Tibial artery (tissue), 4 donors: ENCODE data around the gene C1QTNF2.

Experiments used
- DNase-seq, 2 donors: peaks; one replicate each; pipeline ENCODE4 v3.0.0-alpha.2; 2019
- H3K27ac ChIP-seq, 2 donors: fragments of 200-600 bp; sonication (generic) in 1 of 2; 1 replicate in 1 of 2; 2 replicates in 1 of 2; pipeline ENCODE4 v1.5.1; 2018 to 2019; ENCODE audit warnings: mild to moderate bottlenecking in 1 of 2
- H3K27me3 ChIP-seq, 2 donors: fragments of 200-600 bp; sonication (generic) in 1 of 2; one replicate each; pipeline versions ENCODE4 v1.5.1 to v1.6.0; 2016 to 2019
- H3K36me3 ChIP-seq, 3 donors: fragments of 200-600 bp; sonication (generic) in 2 of 3; one replicate each; pipeline ENCODE4 v1.5.1; 2016 to 2019; ENCODE audit warnings: mild to moderate bottlenecking in 2 of 3
- H3K4me1 ChIP-seq, 4 donors: fragments of 200-600 bp; sonication (generic) in 2 of 4; 1 replicate in 3 of 4; 2 replicates in 1 of 4; pipeline ENCODE4 v1.5.1; 2016 to 2019
- H3K4me3 ChIP-seq, 2 donors: fragments of 200-600 bp; sonication (generic) in 1 of 2; 1 replicate in 1 of 2; 2 replicates in 1 of 2; pipeline ENCODE4 v1.5.1; 2018 to 2019; ENCODE audit warnings: mild to moderate bottlenecking in 2 of 2
- H3K9me3 ChIP-seq, 3 donors: fragments of 200-600 bp; sonication (generic) in 1 of 3; one replicate each; pipeline ENCODE4 v1.5.1; 2016 to 2019
- intact Hi-C: fragments of 100-400 bp; cut with DNase I; formaldehyde crosslinking; loops from one replicate; pipeline ENCODE4 v1.15.0; 2023; ENCODE audit warnings: low total_unique reads
- TF ChIP-seq, protein P1 (sequence below), 2 experiments: fragments of 200-600 bp in 1 of 2; fragments of 450-650 bp in 1 of 2; IDR thresholded peaks; one replicate each; pipeline ENCODE4 v1.5.1; 2017 to 2019; ENCODE audit warnings: antibody characterized with exemption in 2 of 2, mild to moderate bottlenecking in 1 of 2, moderate library complexity in 1 of 2

The C1QTNF2 gene

DNA sequence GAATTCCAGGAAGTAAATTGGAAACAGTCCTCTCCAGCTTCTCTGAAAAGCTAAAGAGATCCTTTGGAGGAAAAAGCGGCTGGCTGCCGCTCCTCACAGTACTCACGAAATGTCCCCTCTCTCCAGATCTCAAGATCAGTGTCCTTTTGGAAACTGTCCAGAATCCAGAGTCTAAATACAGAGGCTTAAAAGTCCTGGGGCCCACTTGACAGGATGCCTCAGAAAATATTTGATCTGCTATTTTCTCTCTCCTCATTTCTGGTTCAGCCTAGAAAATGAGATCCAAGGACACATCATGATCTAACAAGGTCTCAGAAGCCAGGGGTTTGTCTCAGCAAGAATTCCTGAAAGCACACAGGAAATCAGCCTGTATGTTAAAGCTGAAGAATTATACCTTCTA is 7.2 kb downstream of the C1QTNF2 start:
- Histone ChIP-seq H3K36me3 (no peaks in the 10 kb centered on the region), H3K27me3 (no peaks in the 10 kb centered on the region), H3K27ac (peak overlapping the region; percentile 77), H3K4me1 (peaks cover 0 to 52% (median 38%) of the 10 kb centered on the region in 4 donors), H3K9me3 (no peaks in the 10 kb centered on the region), H3K4me3 (no peak overlapping the region)
- intact Hi-C loops, result no loop called here
- DNase-seq, result no peak
- TF ChIP-seq, protein P1, sequence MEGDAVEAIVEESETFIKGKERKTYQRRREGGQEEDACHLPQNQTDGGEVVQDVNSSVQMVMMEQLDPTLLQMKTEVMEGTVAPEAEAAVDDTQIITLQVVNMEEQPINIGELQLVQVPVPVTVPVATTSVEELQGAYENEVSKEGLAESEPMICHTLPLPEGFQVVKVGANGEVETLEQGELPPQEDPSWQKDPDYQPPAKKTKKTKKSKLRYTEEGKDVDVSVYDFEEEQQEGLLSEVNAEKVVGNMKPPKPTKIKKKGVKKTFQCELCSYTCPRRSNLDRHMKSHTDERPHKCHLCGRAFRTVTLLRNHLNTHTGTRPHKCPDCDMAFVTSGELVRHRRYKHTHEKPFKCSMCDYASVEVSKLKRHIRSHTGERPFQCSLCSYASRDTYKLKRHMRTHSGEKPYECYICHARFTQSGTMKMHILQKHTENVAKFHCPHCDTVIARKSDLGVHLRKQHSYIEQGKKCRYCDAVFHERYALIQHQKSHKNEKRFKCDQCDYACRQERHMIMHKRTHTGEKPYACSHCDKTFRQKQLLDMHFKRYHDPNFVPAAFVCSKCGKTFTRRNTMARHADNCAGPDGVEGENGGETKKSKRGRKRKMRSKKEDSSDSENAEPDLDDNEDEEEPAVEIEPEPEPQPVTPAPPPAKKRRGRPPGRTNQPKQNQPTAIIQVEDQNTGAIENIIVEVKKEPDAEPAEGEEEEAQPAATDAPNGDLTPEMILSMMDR (IDR thresholded peaks at IDR 0.05), result no peak

DNA sequence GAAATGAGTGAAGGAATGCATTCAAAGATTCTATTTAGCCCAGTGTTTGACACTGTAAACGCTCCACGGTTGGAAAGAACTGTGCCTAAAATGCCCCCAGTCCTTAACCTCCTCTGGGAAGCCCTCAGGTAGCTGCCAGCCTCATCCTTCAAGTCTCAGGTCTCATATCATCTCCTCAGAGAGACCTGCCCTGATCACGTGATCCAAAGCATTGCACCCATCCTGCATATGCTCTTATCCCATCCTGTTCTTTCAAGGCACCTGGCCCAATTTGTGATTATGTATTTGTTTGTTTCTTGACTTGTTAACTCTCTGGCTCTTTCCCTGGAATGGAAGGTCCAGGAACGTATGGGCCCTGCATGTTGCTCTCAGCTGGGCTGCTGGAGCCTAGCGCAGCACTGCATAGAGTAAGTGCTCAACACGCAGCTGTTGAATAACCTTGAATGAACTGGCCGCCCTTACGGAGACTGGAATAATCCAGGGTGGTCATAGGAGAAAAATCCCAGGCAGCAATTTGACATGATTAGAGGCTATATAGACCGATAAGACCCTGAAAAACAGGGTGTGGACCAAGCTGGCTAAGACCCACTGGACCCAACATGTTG is 8.7 kb downstream of the C1QTNF2 start:
- TF ChIP-seq, protein P1 (IDR thresholded peaks at IDR 0.05), result no peak
- intact Hi-C loops, result no loop called here
- Histone ChIP-seq H3K36me3 (no peaks in the 10 kb centered on the region), H3K9me3 (no peaks in the 10 kb centered on the region), H3K27me3 (no peaks in the 10 kb centered on the region), H3K27ac (peak overlapping the region; percentile 77), H3K4me1 (peaks cover 0 to 67% (median 50%) of the 10 kb centered on the region in 4 donors), H3K4me3 (no peak overlapping the region)
- no peak for DNase-seq

DNA sequence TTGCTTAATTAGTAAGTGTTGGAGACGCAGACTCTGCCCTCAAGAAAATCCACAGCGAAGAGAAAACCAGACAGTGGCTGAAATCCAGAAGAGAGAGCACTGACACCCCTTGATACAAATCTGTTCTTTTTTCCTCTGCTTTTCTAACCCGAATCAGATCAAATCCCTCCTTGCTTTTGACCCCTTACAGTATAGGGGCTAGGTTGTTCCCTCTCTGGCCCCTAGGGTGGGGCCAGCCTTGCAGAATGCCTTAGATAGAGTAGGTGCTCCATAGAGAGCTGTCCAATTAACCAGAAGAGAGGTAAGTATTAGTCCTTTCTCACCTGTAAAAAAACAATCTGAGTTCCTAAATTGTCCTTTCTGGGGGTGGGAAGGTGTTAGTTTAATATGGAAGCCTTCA is 10.1 kb downstream of the C1QTNF2 start:
- no peak for DNase-seq
- Histone ChIP-seq H3K4me3 (no peak overlapping the region), H3K9me3 (no peaks in the 10 kb centered on the region), H3K27me3 (no peaks in the 10 kb centered on the region), H3K4me1 (peaks cover 0 to 74% (median 53%) of the 10 kb centered on the region in 4 donors), H3K36me3 (no peaks in the 10 kb centered on the region), H3K27ac (peak overlapping the region; percentile 73 to 95)
- intact Hi-C loops, result no loop called here
- TF ChIP-seq, protein P1 (IDR thresholded peaks at IDR 0.05), result no peak

DNA sequence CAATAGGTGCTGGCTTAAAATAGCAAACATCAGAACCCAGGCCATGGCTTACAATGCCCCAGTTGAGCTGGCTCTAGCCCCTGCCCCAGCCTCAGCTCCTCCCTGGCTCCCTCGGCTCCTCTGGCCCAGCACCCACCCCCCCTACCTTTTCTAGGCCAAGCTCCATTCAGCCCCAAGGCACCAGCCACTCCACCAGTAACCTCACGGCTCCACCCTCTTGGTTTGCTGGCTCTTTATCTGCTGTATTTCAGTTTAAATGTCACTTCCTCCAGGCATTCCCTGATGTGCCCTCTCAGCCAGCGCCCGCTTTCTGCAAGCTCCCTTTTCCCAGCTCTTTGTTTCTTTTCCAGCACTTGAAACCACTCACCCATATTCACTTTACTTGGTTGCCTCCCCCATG is 10.6 kb downstream of the C1QTNF2 start:
- TF ChIP-seq, protein P1 (IDR thresholded peaks at IDR 0.05), result no peak
- Histone ChIP-seq H3K9me3 (no peaks in the 10 kb centered on the region), H3K36me3 (no peaks in the 10 kb centered on the region), H3K27me3 (no peaks in the 10 kb centered on the region), H3K27ac (peak overlapping the region; percentile 73 to 95), H3K4me3 (no peak overlapping the region), H3K4me1 (peaks cover 0 to 74% (median 53%) of the 10 kb centered on the region in 4 donors)
- intact Hi-C loops, result no loop called here
- peak in 1 of 2 donors; percentile 44 for DNase-seq

DNA sequence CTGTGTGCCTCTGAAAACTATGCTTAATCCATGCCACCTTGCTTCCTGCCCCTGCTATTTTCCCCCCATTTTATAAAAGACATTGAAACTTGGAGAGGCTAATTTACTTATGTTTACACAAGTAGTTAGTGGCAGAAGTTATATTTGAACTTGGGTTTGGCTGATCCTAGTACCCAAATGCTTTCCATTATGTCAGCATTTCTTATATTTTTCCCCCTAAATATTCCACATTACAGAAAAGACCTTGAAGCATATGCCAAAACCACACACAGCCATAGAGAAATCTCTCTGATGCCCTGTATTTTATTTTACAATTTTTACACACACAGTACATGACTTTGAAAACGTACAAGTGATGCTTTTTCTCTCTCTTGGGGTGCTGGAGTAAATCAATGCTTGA is 11.2 kb downstream of the C1QTNF2 start:
- intact Hi-C loops, result no loop called here
- H3K27ac ChIP-seq, result peak overlapping the region; percentile 81 to 95
- TF ChIP-seq, protein P1 (IDR thresholded peaks at IDR 0.05), result no peak
- H3K36me3 ChIP-seq, result no peaks in the 10 kb centered on the region
- H3K4me3 ChIP-seq, result no peak overlapping the region
- no peaks in the 10 kb centered on the region for H3K9me3 ChIP-seq
- peaks cover 0 to 75% (median 53%) of the 10 kb centered on the region in 4 donors for H3K4me1 ChIP-seq
- DNase-seq, result no peak
- no peaks in the 10 kb centered on the region for H3K27me3 ChIP-seq
